Measurements from ENCODE around the gene NUDT9. TPM values are rescaled to one million over a fixed set of nuclear protein-coding genes. Genes with fewer than 3 reads are reported as not detected.
"Not testable (repeated sequence)": the region's sequence is repeated elsewhere in the genome, so short reads cannot be mapped to it uniquely, and the experiment has no call there.

Gene NUDT9
- total and polyA plus RNA-seq, 3 donors from 2014 or later: 28.4 to 45.0 (median 38.0) TPM

GRCh38 chr4:87390891-87391575 lies 31.3 kb upstream of the NUDT9 start, which contains the start of gene HSD17B11:
Gene HSD17B11 (minus strand): TSS chr4:87391188. CDS start chr4:87391070, 118 bp downstream.
- TF ChIP-seq POLR2A (IDR thresholded peaks at IDR 0.05) (no peak), CTCF (IDR thresholded peaks at IDR 0.05) (peak in 2 of 3 experiments; percentile 34 to 42)
- H3K27me3 ChIP-seq: no peaks in the 10 kb centered on the region
- intact Hi-C loops (cut with DNase I; ENCODE audit: low total_unique reads): no loop called here
- peak; percentile 95 for DNase-seq
- no peaks in the 10 kb centered on the region for H3K9me3 ChIP-seq
- no peaks in the 10 kb centered on the region for H3K36me3 ChIP-seq (ENCODE audit: low read depth, missing control alignments)
- no peaks in the 10 kb centered on the region for H3K4me1 ChIP-seq
- WGBS, 2 donors: 0 to 1% methylated on average over 21 to 32 of the region's 32 CpGs
- peak within 1 kb of the TSS; percentile 90 to 92 for H3K27ac ChIP-seq
- peak within 1 kb of the TSS; percentile 67 to 72 for H3K4me3 ChIP-seq

- no peaks in the 10 kb centered on the region for H3K4me1 ChIP-seq
- peak overlapping the region; percentile 90 to 92 for H3K27ac ChIP-seq
- DNase-seq: no peak
- H3K4me3 ChIP-seq: peak overlapping the region; percentile 67 to 72
- H3K36me3 ChIP-seq (ENCODE audit: low read depth, missing control alignments): no peaks in the 10 kb centered on the region
- intact Hi-C loops (cut with DNase I; ENCODE audit: low total_unique reads): no loop called here
- no peaks in the 10 kb centered on the region for H3K9me3 ChIP-seq
- WGBS, 2 donors: 2 to 3% methylated on average over 16 of the region's 16 CpGs
- TF ChIP-seq CTCF (IDR thresholded peaks at IDR 0.05) (peak in 1 of 3 experiments; percentile 4), POLR2A (IDR thresholded peaks at IDR 0.05) (no peak)
- H3K27me3 ChIP-seq: no peaks in the 10 kb centered on the region
Measured at GRCh38 chr4:87391576-87392054, 30.8 kb upstream of the NUDT9 start.

GRCh38 chr4:87392183-87392582 lies 30.2 kb upstream of the NUDT9 start:
- intact Hi-C loops (cut with DNase I; ENCODE audit: low total_unique reads): no loop called here
- Histone ChIP-seq H3K36me3 (ENCODE audit: low read depth, missing control alignments) (no peaks in the 10 kb centered on the region), H3K9me3 (no peaks in the 10 kb centered on the region), H3K27me3 (no peaks in the 10 kb centered on the region), H3K4me1 (no peaks in the 10 kb centered on the region), H3K27ac (peak overlapping the region in 1 of 2 donors; percentile 92), H3K4me3 (peak overlapping the region in 1 of 2 donors; percentile 72)
- TF ChIP-seq POLR2A (IDR thresholded peaks at IDR 0.05): no peak
- TF ChIP-seq CTCF (IDR thresholded peaks at IDR 0.05): no peak
- 86 to 96% methylated on average over 3 of the region's 3 CpGs for WGBS, 2 donors
- no peak for DNase-seq

GRCh38 chr4:87395073-87395472 lies 27.3 kb upstream of the NUDT9 start:
- H3K36me3 ChIP-seq (ENCODE audit: low read depth, missing control alignments); H3K27ac ChIP-seq; DNase-seq; intact Hi-C loops (cut with DNase I; ENCODE audit: low total_unique reads); H3K4me3 ChIP-seq; H3K9me3 ChIP-seq; H3K27me3 ChIP-seq; H3K4me1 ChIP-seq: not testable (repeated sequence)
- WGBS, 2 donors: 73 to 83% methylated on average over 23 of the region's 23 CpGs

- H3K36me3 ChIP-seq (ENCODE audit: low read depth, missing control alignments); H3K27ac ChIP-seq; H3K27me3 ChIP-seq; H3K4me1 ChIP-seq; intact Hi-C loops (cut with DNase I; ENCODE audit: low total_unique reads); DNase-seq; H3K9me3 ChIP-seq: not testable (repeated sequence)
- peak overlapping the region in 1 of 2 donors; percentile 34 for H3K4me3 ChIP-seq
- WGBS, 2 donors: 73% methylated on average over 20 of the region's 20 CpGs; no CpG with 5 or more reads in 1 of the 2 donors
Measured at GRCh38 chr4:87395851-87396250, 26.5 kb upstream of the NUDT9 start.

Measured in testis (tissue), 3 donors.